Measurements from ENCODE around the gene HSPG2.

DNA sequence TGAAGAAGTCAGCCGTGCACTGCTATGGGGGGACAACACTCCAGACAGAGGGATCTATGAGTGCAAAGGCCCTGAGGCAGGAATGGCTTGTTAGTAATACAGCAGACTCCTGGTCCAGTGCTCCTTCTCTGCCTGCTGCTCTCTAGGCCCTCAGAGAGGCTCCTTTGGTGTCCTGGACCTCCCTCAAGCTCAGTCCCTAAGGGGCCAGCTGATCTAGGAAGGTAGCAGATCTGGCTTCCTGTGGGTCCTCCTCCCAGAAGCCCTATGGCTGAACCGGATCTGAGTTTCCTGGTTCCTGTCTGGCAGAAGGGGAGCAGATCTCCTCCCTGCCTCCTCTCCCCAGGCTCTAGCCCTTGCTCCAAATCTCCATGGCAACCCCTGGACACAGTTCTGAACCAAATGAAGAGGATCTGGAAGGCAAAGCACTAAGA lies 125.2 kb downstream of the HSPG2 start, which contains the start of gene LDLRAD2:
- TF ChIP-seq, protein P1, sequence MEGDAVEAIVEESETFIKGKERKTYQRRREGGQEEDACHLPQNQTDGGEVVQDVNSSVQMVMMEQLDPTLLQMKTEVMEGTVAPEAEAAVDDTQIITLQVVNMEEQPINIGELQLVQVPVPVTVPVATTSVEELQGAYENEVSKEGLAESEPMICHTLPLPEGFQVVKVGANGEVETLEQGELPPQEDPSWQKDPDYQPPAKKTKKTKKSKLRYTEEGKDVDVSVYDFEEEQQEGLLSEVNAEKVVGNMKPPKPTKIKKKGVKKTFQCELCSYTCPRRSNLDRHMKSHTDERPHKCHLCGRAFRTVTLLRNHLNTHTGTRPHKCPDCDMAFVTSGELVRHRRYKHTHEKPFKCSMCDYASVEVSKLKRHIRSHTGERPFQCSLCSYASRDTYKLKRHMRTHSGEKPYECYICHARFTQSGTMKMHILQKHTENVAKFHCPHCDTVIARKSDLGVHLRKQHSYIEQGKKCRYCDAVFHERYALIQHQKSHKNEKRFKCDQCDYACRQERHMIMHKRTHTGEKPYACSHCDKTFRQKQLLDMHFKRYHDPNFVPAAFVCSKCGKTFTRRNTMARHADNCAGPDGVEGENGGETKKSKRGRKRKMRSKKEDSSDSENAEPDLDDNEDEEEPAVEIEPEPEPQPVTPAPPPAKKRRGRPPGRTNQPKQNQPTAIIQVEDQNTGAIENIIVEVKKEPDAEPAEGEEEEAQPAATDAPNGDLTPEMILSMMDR (IDR thresholded peaks at IDR 0.05), result no peak
- TF ChIP-seq, protein P2, sequence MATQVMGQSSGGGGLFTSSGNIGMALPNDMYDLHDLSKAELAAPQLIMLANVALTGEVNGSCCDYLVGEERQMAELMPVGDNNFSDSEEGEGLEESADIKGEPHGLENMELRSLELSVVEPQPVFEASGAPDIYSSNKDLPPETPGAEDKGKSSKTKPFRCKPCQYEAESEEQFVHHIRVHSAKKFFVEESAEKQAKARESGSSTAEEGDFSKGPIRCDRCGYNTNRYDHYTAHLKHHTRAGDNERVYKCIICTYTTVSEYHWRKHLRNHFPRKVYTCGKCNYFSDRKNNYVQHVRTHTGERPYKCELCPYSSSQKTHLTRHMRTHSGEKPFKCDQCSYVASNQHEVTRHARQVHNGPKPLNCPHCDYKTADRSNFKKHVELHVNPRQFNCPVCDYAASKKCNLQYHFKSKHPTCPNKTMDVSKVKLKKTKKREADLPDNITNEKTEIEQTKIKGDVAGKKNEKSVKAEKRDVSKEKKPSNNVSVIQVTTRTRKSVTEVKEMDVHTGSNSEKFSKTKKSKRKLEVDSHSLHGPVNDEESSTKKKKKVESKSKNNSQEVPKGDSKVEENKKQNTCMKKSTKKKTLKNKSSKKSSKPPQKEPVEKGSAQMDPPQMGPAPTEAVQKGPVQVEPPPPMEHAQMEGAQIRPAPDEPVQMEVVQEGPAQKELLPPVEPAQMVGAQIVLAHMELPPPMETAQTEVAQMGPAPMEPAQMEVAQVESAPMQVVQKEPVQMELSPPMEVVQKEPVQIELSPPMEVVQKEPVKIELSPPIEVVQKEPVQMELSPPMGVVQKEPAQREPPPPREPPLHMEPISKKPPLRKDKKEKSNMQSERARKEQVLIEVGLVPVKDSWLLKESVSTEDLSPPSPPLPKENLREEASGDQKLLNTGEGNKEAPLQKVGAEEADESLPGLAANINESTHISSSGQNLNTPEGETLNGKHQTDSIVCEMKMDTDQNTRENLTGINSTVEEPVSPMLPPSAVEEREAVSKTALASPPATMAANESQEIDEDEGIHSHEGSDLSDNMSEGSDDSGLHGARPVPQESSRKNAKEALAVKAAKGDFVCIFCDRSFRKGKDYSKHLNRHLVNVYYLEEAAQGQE (IDR thresholded peaks at IDR 0.05; ENCODE audit: insufficient read depth in 1 of 2, low read depth in 2 of 2, low read length in 1 of 2), result no peak

Measured in Panc1 (cell line).